ENCODE data around the gene HEXIM1. TPM values are rescaled to one million over a fixed set of nuclear protein-coding genes. Genes with fewer than 3 reads are reported as not detected.

HEXIM1 gene
- total RNA-seq, 2 experiments from 2014 or later, result 12.1 to 16.4 TPM

DNA sequence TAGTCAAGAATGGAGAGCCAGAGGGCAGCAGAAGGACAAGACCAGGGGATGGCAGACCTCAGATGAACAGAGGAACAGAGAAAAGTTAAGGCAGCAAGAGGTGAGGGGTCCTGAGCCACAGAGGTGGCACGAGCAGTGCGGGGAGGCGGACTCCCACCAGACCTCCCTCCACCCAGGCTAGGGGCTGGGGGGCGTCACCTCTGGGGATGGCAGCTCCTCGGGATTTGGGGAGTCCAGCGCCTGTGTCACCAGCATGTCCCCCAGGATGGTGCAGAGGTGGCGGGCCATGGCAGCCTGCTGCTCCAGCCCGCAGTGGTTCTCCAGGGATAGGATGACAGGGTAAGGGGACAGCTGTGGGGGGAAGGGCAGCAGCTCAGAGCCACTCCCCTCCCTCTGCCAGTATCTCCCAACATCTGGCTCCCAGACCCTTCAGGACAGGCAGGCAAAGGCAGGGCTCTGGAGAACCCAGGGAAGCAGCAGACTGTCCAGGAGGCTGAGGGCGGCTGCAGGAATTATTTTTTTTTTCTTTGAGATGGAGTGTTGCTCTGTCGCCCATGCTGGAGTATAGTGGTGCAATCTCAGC, 31.8 kb upstream of the HEXIM1 start:
- no peaks in the 10 kb centered on the region for H3K36me3 ChIP-seq (ENCODE audit: insufficient read depth, low read length)
- H3K9me2 ChIP-seq (ENCODE audit: insufficient read depth, low read length), result no peaks in the 10 kb centered on the region
- H3K27ac ChIP-seq (ENCODE audit: low read depth, low read length, poor library complexity, severe bottlenecking), result no peak overlapping the region
- no peaks in the 10 kb centered on the region for H3K9me3 ChIP-seq (ENCODE audit: low read length)
- TF ChIP-seq, protein P1, sequence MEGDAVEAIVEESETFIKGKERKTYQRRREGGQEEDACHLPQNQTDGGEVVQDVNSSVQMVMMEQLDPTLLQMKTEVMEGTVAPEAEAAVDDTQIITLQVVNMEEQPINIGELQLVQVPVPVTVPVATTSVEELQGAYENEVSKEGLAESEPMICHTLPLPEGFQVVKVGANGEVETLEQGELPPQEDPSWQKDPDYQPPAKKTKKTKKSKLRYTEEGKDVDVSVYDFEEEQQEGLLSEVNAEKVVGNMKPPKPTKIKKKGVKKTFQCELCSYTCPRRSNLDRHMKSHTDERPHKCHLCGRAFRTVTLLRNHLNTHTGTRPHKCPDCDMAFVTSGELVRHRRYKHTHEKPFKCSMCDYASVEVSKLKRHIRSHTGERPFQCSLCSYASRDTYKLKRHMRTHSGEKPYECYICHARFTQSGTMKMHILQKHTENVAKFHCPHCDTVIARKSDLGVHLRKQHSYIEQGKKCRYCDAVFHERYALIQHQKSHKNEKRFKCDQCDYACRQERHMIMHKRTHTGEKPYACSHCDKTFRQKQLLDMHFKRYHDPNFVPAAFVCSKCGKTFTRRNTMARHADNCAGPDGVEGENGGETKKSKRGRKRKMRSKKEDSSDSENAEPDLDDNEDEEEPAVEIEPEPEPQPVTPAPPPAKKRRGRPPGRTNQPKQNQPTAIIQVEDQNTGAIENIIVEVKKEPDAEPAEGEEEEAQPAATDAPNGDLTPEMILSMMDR (conservative IDR thresholded peaks at IDR 0.05; ENCODE audit: low read length), result no peak
- TF ChIP-seq EZH2phosphoT487 (IDR thresholded peaks at IDR 0.05; ENCODE audit: borderline replicate concordance, low read depth, low read length), result no peak
- H3K4me3 ChIP-seq (ENCODE audit: low read depth, low read length, poor library complexity, severe bottlenecking), result no peak overlapping the region
- no TSS peak for BruUV-seq (replicated peaks)
- ChIA-PET POLR2A (no interaction called here), CTCF (ENCODE audit: unreplicated experiment) (no interaction called here)
- H3K79me2 ChIP-seq (ENCODE audit: insufficient read depth, low read depth, low read length), result no peaks in the 10 kb centered on the region
- intact Hi-C loops (cut with micrococcal nuclease; ENCODE audit: unreplicated experiment), result no loop called here
- no peak overlapping the region for H3K4me2 ChIP-seq (ENCODE audit: low read length)
- DNase-seq (ENCODE audit: low spot score), result no peak
- H3K4me1 ChIP-seq (ENCODE audit: insufficient read depth, low read length, poor library complexity, severe bottlenecking), result peaks cover 8% of the 10 kb centered on the region
- no peak overlapping the region for H2AFZ ChIP-seq (ENCODE audit: low read length)
- no peaks in the 10 kb centered on the region for H4K20me1 ChIP-seq (ENCODE audit: insufficient read depth, low read length)

DNA sequence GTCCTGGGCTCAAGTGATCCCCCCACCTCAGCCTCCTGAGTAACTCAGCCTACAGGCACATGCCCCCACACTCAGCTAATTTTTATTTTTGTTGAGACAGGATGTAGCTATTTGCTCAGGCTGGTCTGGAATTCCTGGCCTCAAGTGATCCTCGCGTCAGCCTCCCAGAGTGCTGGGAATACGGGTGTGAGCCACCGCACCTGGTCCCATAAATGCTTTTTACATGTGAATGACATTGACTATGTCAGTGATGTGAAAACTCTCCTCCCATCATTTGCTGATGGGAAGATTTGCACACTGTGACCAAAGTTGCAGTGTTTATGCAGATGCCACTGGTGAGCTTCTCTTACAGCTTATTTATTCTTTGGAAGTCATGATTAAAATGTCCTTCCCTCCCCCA, 30.9 kb upstream of the HEXIM1 start:
- intact Hi-C loops (cut with micrococcal nuclease; ENCODE audit: unreplicated experiment), result no loop called here
- DNase-seq (ENCODE audit: low spot score), result no peak
- Histone ChIP-seq H3K4me2 (ENCODE audit: low read length) (no peak overlapping the region), H2AFZ (ENCODE audit: low read length) (no peak overlapping the region), H3K9me3 (ENCODE audit: low read length) (no peaks in the 10 kb centered on the region), H3K4me1 (ENCODE audit: insufficient read depth, low read length, poor library complexity, severe bottlenecking) (peaks cover under 1% of the 10 kb centered on the region), H3K27ac (ENCODE audit: low read depth, low read length, poor library complexity, severe bottlenecking) (no peak overlapping the region), H3K36me3 (ENCODE audit: insufficient read depth, low read length) (no peaks in the 10 kb centered on the region), H3K9me2 (ENCODE audit: insufficient read depth, low read length) (no peaks in the 10 kb centered on the region), H3K4me3 (ENCODE audit: low read depth, low read length, poor library complexity, severe bottlenecking) (no peak overlapping the region), H4K20me1 (ENCODE audit: insufficient read depth, low read length) (no peaks in the 10 kb centered on the region), H3K79me2 (ENCODE audit: insufficient read depth, low read depth, low read length) (no peaks in the 10 kb centered on the region)
- BruUV-seq (replicated peaks), result no TSS peak
- ChIA-PET CTCF (ENCODE audit: unreplicated experiment) (no interaction called here), POLR2A (no interaction called here)
- TF ChIP-seq EZH2phosphoT487 (IDR thresholded peaks at IDR 0.05; ENCODE audit: borderline replicate concordance, low read depth, low read length), result no peak
- TF ChIP-seq, protein P1 (conservative IDR thresholded peaks at IDR 0.05; ENCODE audit: low read length), result no peak

DNA sequence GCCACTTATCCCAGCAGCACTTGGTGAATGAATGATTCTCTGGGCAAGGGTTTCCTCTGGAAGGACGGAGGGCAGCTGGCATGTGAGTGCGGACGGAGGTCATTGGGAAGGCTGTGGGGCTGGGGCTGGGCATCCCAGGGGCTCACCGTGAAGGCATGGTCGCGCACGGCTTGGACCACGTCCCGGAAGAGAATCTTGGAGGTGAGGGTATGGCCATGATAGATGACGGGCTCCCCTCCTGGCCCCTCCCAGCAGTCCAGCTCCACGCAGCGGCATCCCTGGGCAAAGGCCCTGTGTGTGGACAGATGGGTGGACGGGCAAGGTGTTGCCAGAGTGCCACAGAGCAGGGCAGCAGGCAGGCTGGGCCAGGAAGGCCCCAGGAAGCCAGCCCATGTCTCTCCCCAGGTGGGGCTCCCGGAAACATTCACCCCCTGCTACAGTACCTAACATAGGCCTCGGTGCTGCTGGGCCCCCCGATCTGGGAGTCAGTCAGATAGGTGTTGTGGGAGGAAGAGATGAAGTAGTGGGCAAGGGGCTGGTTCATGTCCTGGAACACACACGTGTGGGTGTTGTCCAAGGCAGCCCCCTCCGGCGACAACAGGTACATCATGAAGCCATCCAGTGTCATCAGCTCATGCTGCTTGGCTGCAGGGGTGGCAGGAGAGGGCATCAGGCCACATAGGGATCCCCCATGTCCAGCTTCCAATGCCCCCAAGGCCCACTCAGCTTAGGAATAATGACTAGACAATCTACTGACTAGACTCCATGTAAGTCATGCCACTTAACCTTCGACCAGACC, 30.2 kb upstream of the HEXIM1 start:
- Histone ChIP-seq H3K79me2 (ENCODE audit: insufficient read depth, low read depth, low read length) (no peaks in the 10 kb centered on the region), H3K4me3 (ENCODE audit: low read depth, low read length, poor library complexity, severe bottlenecking) (no peak overlapping the region), H2AFZ (ENCODE audit: low read length) (no peak overlapping the region), H3K4me1 (ENCODE audit: insufficient read depth, low read length, poor library complexity, severe bottlenecking) (no peaks in the 10 kb centered on the region), H4K20me1 (ENCODE audit: insufficient read depth, low read length) (no peaks in the 10 kb centered on the region), H3K9me3 (ENCODE audit: low read length) (no peaks in the 10 kb centered on the region), H3K4me2 (ENCODE audit: low read length) (no peak overlapping the region), H3K27ac (ENCODE audit: low read depth, low read length, poor library complexity, severe bottlenecking) (no peak overlapping the region), H3K36me3 (ENCODE audit: insufficient read depth, low read length) (no peaks in the 10 kb centered on the region), H3K9me2 (ENCODE audit: insufficient read depth, low read length) (no peaks in the 10 kb centered on the region)
- no peak for TF ChIP-seq EZH2phosphoT487 (IDR thresholded peaks at IDR 0.05; ENCODE audit: borderline replicate concordance, low read depth, low read length)
- TF ChIP-seq, protein P1 (conservative IDR thresholded peaks at IDR 0.05; ENCODE audit: low read length), result no peak
- ChIA-PET CTCF (ENCODE audit: unreplicated experiment) (interaction anchor here (0.5 kb wide), 1 partner anchor 216 kb away, joined by 4 read pairs; no protein-coding TSS in a partner anchor), POLR2A (no interaction called here)
- no peak for DNase-seq (ENCODE audit: low spot score)
- BruUV-seq (replicated peaks), result no TSS peak
- intact Hi-C loops (cut with micrococcal nuclease; ENCODE audit: unreplicated experiment), result no loop called here

Measured in OCI-LY7 (cell line).